ENCODE results near the gene ZXDB. TPM values are rescaled to one million over a fixed set of nuclear protein-coding genes. Genes with fewer than 3 reads are reported as not detected.

ZXDB gene
- total RNA-seq (2022; extraction: Qiagen RNA extraction; ENCODE audit: low read depth) = 6.0 to 9.1 TPM (median 8.1 TPM) in 5 replicates

DNA sequence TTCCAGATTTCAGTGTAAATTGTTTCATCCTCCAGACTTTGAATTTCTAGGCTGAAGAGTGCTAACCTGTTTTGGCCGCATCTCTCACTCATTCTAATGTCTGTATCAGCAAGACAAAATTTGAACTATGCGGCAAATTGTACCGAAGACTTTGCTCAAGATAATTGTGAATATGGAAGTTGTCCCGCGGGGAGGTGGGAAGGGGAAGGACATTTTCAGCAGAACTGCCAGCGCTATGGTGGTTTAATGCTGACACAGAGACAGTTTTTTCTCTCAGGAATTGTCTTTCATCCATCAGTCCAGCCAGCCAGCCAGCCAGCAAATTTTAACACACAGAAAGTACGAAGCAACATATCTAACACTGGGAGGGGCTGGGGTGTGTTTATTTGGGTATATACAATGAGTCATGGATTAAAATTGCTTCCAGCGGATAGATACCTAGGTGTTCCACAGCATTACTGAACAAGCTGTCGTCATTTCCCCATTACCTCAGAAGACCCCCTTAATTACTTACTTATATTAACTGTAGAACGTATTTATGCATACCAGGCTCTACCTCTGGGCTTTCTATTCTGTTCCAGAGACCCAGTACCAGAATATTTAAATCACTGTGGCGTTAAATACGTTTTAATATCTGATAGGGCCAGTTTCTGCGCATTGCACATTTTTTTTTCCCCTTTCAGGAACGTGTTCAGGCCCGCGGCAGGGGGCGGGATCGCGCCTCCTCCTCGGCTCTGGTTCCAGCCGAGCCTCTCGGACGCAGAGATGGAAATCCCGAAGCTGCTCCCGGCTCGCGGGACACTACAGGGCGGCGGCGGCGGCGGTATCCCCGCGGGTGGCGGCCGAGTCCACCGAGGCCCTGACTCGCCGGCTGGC is at the start of gene ZXDB:
Gene ZXDB, plus strand, starts transcription at position 728 of the 876 bp plus-strand sequence. Its CDS starts 38 bp downstream, at position 766.

Other genes starting within 250 kb of the ZXDB start
- not detected in 5 replicates for gene NLRP2B, start 88.2 kb downstream of the ZXDB start, total RNA-seq (2022; extraction: Qiagen RNA extraction; ENCODE audit: low read depth)